Measurements from ENCODE around the gene TBXA2R.

DNA sequence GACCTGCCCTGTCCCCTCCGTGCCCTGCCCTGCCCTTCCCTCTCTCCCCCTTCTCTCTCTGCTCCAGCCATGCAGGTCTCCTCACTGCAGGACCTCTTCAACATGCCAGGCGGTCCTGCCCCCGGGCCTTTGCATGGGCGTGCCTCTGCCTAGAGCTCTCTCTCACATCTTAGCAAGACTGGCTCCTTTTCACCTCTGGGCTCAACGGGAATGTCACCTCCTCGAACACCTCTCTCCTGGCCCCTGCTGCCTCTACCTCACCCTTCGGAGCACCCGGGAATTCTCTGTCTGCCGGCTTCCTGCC is 54.9 kb downstream of the TBXA2R start:
- TF ChIP-seq YY1 (IDR thresholded peaks at IDR 0.05; ENCODE audit: insufficient read depth, insufficient read length), result no peak
- TF ChIP-seq SUZ12 (IDR thresholded peaks at IDR 0.05; ENCODE audit: extremely low read depth, insufficient read depth, insufficient read length), result no peak
- TF ChIP-seq ZNF274 (IDR thresholded peaks at IDR 0.05; ENCODE audit: low read depth, low read length), result no peak

All from NT2/D1 (cell line).